ENCODE results near the gene VGF. TPM values are rescaled to one million over a fixed set of nuclear protein-coding genes. Genes with fewer than 3 reads are reported as not detected.
"Not testable (repeated sequence)": the region's sequence is repeated elsewhere in the genome, so short reads cannot be mapped to it uniquely, and the experiment has no call there.

The VGF gene
- polyA plus RNA-seq, 5 donors, result 0.54 to 1.4 (median 0.90) TPM

DNA sequence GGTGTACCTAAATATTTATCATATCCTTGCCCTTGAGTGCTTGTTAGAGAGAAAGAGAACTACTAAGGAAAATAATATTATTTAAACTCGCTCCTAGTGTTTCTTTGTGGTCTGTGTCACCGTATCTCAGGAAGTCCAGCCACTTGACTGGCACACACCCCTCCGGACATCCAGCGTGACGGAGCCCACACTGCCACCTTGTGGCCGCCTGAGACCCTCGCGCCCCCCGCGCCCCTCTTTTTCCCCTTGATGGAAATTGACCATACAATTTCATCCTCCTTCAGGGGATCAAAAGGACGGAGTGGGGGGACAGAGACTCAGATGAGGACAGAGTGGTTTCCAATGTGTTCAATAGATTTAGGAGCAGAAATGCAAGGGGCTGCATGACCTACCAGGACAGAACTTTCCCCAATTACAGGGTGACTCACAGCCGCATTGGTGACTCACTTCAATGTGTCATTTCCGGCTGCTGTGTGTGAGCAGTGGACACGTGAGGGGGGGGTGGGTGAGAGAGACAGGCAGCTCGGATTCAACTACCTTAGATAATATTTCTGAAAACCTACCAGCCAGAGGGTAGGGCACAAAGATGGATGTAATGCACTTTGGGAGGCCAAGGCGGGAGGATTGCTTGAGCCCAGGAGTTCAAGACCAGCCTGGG is 27.0 kb downstream of the VGF start:
- peak; percentile 29 to 33 for DNase-seq

DNA sequence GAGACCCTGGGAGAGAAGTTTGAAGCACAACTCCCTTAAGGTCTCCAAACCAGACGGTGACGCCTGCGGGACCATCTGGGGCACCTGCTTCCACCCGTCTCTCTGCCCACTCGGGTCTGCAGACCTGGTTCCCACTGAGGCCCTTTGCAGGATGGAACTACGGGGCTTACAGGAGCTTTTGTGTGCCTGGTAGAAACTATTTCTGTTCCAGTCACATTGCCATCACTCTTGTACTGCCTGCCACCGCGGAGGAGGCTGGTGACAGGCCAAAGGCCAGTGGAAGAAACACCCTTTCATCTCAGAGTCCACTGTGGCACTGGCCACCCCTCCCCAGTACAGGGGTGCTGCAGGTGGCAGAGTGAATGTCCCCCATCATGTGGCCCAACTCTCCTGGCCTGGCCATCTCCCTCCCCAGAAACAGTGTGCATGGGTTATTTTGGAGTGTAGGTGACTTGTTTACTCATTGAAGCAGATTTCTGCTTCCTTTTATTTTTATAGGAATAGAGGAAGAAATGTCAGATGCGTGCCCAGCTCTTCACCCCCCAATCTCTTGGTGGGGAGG is 27.6 kb downstream of the VGF start:
- no peak for DNase-seq

DNA sequence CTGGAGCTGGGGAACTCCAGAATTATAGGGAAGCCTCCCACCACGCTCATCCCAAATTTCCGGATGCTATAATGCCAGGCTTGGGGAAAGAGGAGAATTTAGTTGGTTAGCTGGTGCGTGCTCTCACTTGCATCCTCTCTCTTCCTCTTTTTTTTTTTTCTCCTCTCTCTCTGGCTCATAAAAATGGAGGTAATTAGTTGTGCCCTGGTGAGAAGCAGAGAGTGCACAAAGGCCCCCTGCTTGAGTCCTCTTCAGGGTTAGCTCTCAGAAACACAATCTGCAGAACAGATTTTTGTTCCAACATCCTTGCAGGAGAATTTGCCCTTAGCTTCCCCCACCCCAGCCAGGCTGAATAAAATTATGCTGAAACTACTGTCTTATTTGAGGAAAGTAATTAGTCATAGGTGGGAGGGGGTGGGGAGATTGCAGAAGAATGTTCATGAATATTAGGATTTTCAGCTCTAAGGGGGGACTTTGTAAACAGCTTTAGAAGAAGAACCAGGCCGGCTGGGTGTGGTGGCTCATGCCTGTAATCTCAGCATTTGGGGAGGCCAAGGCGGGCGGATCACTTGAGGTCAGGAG is 30.9 kb downstream of the VGF start:
- DNase-seq, result no peak

DNA sequence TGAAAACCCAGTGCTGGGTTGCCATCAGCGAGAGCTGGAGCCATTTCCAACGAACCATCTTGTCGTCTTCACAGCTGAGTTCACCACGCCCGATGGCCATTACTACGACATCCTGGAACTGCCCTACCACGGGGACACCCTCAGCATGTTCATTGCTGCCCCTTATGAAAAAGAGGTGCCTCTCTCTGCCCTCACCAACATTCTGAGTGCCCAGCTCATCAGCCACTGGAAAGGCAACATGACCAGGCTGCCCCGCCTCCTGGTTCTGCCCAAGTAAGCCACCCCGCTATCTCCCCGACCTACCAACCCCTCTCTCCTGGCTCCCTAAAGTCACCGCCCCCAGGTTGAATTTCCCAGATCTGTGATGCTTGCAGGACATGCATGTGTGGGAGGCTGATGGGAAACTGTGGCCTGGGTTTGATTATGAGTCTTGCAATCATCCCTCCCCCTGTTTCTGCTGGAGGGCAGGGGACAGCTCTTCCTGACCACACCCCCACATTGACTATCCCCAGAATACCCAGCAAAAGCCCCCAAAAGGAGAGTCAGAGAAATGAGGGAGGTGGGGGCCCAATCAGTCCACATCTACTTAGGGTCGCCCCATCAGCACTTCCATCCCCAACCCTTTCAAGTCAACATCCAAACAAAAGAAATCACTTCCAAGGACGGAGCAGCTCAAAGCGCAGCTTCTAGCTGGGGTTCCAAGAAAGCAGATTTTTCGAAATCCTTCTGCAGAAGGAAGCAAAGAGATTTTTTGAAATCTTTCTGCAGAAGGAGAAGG is 31.6 kb downstream of the VGF start:
- no peak for DNase-seq

DNA sequence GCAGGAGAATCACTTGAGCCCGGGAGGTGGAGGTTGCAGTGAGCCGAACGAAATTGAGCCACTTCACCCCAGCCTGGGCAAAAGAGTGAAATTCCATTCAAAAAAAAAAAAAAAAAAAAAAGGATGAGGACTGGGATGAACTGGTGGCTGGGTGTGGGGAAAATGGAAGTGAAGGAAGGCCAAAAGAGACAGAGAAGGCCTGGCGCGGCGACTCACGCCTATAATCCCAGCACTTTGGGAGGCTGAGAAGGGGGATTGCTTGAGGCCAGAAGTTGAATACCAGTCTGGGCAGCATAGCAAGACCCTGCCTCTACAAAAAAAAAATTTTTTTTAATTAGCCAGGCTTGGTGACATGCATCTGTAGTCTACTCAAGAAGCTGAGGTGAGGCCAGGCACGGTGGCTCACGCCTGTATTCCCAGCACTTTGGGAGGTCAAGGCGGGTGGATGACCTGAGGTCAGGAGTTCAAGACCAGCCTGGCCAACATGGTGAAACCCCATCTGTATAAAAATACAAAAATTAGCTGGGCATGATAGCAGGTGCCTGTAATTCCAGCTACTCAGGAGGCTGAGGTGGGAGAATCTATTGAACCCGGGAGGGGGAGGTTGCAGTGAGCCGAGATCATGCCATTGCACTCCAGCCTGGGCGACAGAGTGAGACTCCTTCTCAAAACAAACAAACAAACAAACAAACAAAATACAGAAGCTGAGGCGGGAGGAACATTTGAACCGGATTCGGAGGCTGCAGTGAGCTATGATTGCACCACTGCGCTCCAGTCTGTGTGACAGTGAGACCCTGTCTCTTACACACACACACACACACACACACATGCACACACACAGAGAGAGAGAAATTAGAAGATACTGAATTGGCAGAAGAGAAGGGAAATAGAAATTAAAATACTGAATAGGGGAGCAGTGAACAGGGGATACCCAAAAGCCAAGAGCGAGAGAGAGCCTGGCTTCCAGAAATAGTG is 32.5 kb downstream of the VGF start:
- not testable (repeated sequence) for DNase-seq

DNA sequence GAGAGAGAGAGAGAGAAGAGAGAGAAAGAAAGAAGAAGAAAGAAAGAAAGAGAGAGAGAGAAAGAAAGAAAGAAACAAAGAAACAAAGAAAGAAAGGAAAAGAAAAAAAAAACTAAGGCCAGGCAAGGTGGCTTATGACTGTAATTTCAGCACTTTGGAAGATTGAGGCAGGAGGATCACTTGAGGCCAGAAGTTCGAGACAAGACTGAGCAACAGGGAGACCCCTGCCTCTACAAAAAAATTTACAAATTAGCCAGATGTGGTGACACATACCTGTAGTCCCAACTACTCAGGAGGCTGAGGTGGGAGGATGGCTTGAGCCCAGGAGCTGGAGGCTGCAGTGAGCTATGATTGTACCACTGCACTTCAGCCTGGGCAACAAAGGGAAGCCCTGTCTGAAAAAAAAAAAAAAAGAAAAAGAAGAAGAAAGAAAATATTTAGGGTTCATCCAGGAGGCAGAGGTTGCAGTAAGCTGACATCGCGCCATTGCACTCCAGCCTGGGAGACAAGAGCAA is 35.7 kb downstream of the VGF start:
- no peak for DNase-seq

DNA sequence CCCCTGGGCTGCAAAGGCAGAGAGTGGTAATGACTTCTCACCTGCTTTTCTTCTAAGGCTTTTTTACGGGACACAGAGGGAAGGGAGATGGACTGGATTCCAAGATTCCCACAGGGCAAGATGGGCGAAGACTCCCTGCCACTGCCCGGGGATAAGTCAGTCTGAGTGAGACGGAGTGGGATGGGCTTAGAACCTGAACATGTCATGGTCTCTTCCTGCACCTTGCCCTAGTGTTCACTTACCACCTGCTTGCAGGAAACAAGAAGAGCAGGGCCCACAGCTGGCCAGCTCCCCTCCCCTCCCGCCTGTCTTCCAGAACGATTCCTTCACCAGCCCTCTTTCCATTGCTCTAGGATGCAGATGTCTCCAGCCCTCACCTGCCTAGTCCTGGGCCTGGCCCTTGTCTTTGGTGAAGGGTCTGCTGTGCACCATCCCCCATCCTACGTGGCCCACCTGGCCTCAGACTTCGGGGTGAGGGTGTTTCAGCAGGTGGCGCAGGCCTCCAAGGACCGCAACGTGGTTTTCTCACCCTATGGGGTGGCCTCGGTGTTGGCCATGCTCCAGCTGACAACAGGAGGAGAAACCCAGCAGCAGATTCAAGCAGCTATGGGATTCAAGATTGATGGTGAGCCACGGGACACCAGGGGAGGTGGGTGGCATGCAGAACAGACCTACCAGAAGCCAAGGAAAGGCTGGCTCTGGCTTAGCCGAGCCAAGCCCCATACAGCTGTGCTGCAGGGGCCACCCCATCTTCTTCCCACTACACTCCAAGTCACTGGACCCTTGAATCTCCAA is 37.1 kb downstream of the VGF start:
- DNase-seq, result no peak

DNA sequence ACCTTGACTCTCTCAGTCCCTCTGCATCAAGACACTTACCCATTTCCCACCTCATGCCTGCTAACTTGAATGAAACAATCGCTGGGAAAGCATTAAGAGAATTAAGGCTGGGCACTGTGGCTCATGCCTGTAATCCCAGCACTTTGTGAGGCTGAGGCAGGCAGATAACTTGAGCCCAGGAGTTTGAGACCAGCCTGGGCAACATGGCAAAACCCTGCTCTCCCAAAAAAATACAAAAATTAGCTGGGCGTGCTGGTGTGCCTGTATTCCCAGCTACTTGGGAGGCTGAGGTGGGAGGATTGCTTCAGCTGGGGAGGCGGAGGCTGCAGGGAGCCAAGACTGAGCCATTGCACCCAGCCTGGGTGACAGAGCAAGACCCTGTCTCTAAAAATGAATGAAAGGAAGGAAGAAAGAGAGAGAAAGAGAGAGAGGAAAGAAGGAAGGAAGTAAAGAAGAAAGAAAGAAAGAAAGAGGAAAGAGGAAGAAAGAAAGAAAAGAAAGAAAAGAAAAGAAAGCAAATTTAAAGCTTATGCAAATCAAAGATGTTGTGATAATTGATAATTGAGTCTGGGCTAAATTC is 37.8 kb downstream of the VGF start:
- DNase-seq, result no peak

DNA sequence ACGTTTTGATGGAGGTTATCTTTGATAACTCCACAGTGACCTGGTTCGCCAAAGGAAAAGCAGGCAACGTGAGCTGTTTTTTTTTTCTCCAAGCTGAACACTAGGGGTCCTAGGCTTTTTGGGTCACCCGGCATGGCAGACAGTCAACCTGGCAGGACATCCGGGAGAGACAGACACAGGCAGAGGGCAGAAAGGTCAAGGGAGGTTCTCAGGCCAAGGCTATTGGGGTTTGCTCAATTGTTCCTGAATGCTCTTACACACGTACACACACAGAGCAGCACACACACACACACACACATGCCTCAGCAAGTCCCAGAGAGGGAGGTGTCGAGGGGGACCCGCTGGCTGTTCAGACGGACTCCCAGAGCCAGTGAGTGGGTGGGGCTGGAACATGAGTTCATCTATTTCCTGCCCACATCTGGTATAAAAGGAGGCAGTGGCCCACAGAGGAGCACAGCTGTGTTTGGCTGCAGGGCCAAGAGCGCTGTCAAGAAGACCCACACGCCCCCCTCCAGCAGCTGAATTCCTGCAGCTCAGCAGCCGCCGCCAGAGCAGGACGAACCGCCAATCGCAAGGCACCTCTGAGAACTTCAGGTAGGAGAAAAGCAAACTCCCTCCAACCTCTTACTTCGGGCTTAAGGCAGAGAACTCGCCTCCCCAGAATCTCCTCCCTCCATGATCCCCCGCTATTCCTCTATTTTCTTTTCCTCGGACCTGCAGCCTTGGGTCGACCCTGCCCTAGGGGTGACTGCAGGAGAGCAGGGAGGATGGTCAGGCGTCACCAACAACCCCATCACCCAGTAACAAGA is 38.5 kb downstream of the VGF start, which contains the start of gene SERPINE1:
TSS of gene SERPINE1 (plus strand) at position 454 of the 809 bp plus-strand sequence. CDS start 1,290 bp downstream, outside the sequence.
- DNase-seq, result peak; percentile 88 to 89

DNA sequence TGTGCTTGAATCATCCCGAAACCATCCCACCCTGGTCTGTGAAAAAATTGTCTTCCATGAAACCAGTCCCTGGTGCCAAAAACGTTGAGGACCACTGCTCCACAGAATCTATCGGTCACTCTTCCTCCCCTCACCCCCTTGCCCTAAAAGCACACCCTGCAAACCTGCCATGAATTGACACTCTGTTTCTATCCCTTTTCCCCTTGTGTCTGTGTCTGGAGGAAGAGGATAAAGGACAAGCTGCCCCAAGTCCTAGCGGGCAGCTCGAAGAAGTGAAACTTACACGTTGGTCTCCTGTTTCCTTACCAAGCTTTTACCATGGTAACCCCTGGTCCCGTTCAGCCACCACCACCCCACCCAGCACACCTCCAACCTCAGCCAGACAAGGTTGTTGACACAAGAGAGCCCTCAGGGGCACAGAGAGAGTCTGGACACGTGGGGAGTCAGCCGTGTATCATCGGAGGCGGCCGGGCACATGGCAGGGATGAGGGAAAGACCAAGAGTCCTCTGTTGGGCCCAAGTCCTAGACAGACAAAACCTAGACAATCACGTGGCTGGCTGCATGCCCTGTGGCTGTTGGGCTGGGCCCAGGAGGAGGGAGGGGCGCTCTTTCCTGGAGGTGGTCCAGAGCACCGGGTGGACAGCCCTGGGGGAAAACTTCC is 39.2 kb downstream of the VGF start:
- DNase-seq, result no peak

DNA sequence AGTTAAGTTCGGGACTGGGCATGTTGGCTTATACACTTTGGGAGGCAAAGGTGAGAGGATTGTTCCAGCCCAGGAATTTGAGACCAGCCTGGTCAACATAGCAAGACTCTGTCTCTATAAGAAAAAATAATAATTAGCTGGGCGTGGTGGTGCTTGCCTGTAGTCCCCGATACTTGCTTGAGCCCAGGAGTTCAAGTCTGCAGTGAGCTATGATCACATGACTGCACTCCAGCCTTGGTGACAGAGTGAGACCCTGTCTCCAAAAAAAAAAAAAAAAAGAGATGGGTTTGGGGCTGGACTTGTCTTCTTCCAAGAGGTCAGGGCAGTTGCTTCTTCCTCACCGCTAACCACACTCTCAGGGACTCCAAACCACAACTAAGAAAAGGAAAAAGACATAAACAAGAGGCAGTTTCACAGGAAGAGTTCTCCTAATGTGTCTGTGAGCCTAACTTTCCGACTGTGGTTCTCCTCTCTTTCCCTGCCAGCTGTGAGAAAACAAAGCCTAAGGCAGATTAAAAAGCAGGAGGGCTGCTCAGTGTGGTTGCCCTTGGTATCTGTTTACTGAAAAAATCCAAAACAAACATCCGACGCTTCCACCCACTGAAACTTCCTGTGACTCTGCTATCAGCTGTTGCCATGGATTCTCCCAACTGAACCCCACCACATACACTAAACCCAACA is 40.9 kb downstream of the VGF start:
- DNase-seq, result peak in 1 of 2 donors; percentile 55

DNA sequence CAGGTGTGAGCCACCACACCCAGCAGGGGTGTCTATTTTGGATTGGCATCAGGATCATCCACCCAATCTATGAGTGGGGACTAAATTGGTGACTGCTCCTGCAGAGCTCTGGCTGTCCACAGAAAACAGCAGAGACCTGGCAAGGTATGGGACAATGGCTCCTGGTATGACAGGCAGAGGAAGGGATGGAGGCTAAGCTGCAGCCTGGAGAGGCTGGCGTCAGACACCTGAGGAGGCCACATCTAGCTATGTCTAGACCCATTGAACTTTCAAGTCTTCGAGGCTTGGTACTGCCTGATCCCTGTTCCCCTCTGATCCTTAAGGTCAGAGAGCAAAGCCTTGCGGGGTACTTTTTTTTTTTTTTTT is 41.7 kb downstream of the VGF start:
- DNase-seq, result no peak

DNA sequence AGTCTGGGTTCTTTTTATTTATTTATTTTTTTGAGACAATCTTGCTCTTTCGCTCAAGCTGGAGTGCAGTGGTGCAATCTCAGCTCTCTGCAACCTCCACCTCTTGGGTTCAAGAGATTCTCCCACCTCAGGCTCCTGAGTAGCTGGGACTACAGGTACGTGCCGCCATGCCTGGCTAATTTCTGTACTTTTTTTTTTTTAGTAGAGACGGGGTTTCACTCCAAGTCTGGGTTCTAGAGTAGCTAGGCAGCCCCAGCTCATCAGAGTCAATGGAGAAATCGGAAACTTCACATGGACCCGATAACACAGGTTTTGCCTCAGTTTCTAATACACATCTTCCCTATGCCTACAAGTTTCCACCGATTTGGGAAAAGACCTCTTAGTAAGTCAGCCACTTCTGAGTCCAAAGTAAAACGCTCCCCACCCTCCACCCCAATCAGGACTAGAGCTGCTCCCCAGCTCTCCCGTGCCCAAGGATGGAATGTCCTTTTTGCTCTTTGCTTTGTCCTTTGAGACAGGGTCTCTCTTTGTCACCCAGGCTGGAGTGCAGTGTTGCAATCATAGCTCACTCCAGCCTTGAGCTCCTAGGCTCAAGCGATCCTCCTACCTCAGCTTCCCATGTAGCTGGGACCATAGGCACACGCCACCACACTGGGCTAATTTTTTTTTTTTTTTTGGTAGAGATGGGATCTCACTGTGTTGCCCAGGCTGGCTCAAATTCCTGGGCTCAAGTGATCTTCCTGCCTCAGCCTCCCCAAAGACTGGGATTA is 42.3 kb downstream of the VGF start:
- no peak for DNase-seq

DNA sequence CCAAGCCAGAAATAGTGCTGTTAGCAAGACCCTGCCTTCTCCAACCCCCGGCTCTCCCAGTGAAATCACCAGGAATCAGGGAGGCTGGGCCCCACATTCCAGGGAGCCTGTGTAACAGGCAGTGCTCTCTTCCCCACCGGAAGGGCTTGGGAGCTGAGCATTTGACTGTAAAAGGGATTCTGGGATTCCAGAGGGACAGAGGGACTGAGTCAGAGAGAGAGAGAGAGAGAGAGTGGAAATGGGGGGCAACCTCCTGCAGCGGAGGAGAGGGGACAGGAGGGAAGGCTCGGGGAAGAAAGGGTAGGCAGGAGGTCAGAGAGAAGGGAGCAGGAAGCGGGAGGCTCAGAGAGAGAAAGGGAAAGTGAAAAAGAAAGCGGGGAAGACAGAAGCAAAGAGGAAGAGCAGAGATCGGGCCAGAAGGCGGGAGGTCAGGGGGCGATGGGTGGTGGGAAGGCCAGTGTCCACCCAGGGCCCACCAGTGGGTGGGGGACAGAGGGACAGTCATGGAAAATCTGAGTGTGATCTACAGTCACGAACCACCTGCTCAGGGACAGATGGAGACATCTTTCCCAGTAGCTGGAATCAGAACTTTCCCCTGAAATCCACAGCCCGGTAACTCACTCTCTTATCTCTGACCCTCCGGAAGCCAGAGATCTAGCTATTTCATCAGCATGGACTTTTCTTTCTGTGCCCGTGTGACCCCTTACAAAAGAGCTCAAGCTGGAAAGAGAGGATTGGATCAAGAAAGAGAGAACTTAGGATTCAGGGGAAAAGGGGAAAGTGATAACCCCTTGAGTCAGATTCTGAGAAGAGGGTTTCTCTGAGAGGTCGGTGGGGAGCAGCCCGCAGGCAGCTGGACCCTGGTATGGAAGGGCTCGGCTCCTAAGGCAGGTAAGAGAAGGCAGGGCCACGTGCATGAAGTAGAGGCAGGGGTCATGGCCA is 43.1 kb downstream of the VGF start:
- DNase-seq, result peak; percentile 72 to 73

DNA sequence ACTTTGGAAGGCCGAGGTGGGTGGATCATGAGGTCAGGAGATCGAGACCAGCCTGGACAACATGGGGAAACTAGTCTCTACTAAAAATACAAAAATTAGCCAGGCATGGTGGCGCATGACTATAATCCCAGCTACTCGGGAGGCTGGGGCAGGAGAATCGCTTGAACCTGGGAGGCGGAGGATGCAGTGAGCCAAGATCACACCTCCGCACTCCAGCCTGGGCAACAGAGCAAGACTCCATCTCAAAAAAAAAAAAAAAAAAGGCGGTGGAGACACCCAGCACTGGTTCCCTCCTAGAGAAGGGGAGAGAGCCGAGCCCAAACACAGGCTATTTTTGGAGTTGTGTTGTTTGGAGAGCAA is 43.8 kb downstream of the VGF start:
- DNase-seq, result not testable (repeated sequence)

DNA sequence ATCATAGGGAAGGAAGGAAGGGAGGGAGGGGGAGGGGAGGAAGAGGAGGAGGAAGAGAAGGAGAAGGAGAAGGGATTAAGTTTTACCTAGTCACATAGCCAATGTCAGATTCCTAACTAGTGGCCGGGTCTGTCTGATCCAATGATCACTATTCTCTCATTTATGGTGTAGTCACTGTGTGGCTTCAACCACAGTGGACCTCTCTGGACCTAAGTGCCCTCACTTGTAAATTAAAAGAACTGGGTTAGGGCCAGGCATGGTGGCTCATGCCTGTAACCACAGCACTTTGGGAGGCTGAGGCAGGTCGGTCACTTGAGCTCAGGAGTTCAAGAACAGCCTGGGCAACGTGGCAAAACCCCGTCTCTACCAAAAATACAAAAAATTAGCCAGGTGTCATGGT is 45.1 kb downstream of the VGF start:
- no peak for DNase-seq
